Measurements from ENCODE around the gene IGF2BP2. TPM values are rescaled to one million over a fixed set of nuclear protein-coding genes. Genes with fewer than 3 reads are reported as not detected.

The IGF2BP2 gene
- total and polyA plus RNA-seq, 2 of the 8 experiments (the other 6 are each of a cell fraction or from before 2014, with no cell fraction given): 7.4 to 121 TPM

DNA sequence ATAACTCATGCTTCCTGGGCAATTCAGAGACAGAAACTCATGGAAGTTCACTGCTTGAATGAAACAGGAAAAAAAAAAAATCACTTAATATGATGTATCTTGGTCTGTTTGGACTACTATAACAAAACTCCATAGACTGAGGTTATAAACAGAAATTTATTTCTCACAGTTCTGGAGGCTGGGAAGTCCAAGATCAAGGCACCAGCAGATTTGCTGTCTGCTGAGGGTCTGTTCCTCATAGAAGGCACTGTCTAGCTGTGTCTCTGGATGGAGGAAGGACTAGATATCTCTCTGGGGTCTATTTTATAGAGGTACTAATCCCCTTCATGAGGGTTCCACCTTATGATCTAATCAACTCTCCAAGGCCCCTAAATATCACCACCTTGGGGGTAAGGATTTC, 119.3 kb downstream of the IGF2BP2 start:
- no peak overlapping the region for H3K14ac ChIP-seq (ENCODE audit: insufficient read length)
- POLR2A ChIA-PET (ENCODE audit: partially characterized antibody): interaction anchor here (1.0 kb wide), 1 partner anchor 12 kb away, joined by 3 read pairs; no protein-coding TSS in a partner anchor
- CTCF ChIA-PET (ENCODE audit: partially characterized antibody): interaction anchor here (0.6 kb wide), 1 partner anchor 1366 kb away, joined by 3 read pairs; no protein-coding TSS in a partner anchor
- TF ChIP-seq MAFK (IDR thresholded peaks at IDR 0.05; ENCODE audit: low read depth, low read length) (no peak), SRF (IDR thresholded peaks at IDR 0.05; ENCODE audit: low read depth, low read length) (no peak), SP2 (IDR thresholded peaks at IDR 0.05; ENCODE audit: low read length) (no peak), GABPA (IDR thresholded peaks at IDR 0.05; ENCODE audit: borderline replicate concordance, insufficient read depth, low read length) (no peak), TCF12 (IDR thresholded peaks at IDR 0.05; ENCODE audit: low read depth, low read length) (no peak)
- TF ChIP-seq, protein P1, sequence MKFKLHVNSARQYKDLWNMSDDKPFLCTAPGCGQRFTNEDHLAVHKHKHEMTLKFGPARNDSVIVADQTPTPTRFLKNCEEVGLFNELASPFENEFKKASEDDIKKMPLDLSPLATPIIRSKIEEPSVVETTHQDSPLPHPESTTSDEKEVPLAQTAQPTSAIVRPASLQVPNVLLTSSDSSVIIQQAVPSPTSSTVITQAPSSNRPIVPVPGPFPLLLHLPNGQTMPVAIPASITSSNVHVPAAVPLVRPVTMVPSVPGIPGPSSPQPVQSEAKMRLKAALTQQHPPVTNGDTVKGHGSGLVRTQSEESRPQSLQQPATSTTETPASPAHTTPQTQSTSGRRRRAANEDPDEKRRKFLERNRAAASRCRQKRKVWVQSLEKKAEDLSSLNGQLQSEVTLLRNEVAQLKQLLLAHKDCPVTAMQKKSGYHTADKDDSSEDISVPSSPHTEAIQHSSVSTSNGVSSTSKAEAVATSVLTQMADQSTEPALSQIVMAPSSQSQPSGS (IDR thresholded peaks at IDR 0.05; ENCODE audit: low read length): no peak

More for the DNA sequence above, 119.3 kb downstream of the IGF2BP2 start:
- Histone ChIP-seq H3K56ac (replicated peaks; ENCODE audit: insufficient read length, low read depth, low read length) (no peak overlapping the region), H4K91ac (replicated peaks; ENCODE audit: insufficient read length, low read length) (no peak overlapping the region), H2BK20ac (ENCODE audit: low read length) (no peak overlapping the region), H3K4ac (replicated peaks; ENCODE audit: insufficient read length, low read depth, low read length) (no peak overlapping the region), H3K27ac (ENCODE audit: low read depth, low read length) (no peak overlapping the region), H3K23me2 (ENCODE audit: low read depth, low read length) (no peaks in the 10 kb centered on the region), H4K5ac (ENCODE audit: insufficient read length, low read depth, low read length) (no peak overlapping the region), H2AFZ (ENCODE audit: low read length) (no peak overlapping the region), H2BK15ac (ENCODE audit: low read length) (no peak overlapping the region), H2AK5ac (ENCODE audit: low read depth, low read length) (no peak overlapping the region), H3K4me1 (replicated peaks in 1 of 4; ENCODE audit: control insufficient read depth in 3 of 4, insufficient read depth in 4 of 4, low read length in 3 of 4) (peaks cover 3 to 25% (median 18%) of the 10 kb centered on the region in 4 experiments), H3K79me2 (ENCODE audit: control insufficient read depth in 1 of 2, insufficient read depth in 2 of 2, low read length in 2 of 2) (peaks cover 0 to 94% of the 10 kb centered on the region in 2 experiments; a peak in 2 of 4 replicates), H2BK5ac (ENCODE audit: low read depth, low read length) (no peak overlapping the region), H3K18ac (ENCODE audit: extremely low read depth, low read length) (no peak overlapping the region), H3K4me2 (ENCODE audit: insufficient read depth in 1 of 2, low read depth in 2 of 2, low read length in 2 of 2) (no peak overlapping the region), H4K20me1 (replicated peaks in 1 of 2; ENCODE audit: control insufficient read depth in 1 of 2, insufficient read depth in 2 of 2, low read length in 2 of 2) (peaks cover 7 to 17% of the 10 kb centered on the region in 2 experiments), H2BK12ac (ENCODE audit: low read depth, low read length) (no peak overlapping the region), H2BK120ac (replicated peaks; ENCODE audit: low read depth, low read length) (no peak overlapping the region), H3K27me3 (replicated peaks in 1 of 4; ENCODE audit: control insufficient read depth in 3 of 4, extremely low read depth in 1 of 4, insufficient read depth in 3 of 4, low read length in 3 of 4) (no peaks in the 10 kb centered on the region), H3K79me1 (ENCODE audit: low read depth, low read length) (peaks cover 13% of the 10 kb centered on the region), H3K9me3 (ENCODE audit: insufficient read depth in 2 of 2, low read depth in 1 of 2, low read length in 1 of 2) (no peaks in the 10 kb centered on the region), H3K36me3 (ENCODE audit: control insufficient read depth in 2 of 4, insufficient read depth in 4 of 4, low read length in 3 of 4) (no peaks in the 10 kb centered on the region), H3K4me3 (ENCODE audit: extremely low read depth in 1 of 4, insufficient read depth in 2 of 4, low read depth in 3 of 4, low read length in 4 of 4) (no peak overlapping the region), H3K9ac (replicated peaks in 1 of 4; ENCODE audit: extremely low read depth in 1 of 4, low read depth in 3 of 4, low read length in 3 of 4) (no peak overlapping the region), H3K23ac (ENCODE audit: insufficient read length) (no peak overlapping the region), H4K8ac (ENCODE audit: extremely low read depth, insufficient read depth, low read length) (no peak overlapping the region)
- no peak for DNase-seq (ENCODE audit: low read depth in 1 of 2, low spot score in 2 of 2)
- FAIRE-seq: no peak

Measured in H1 (cell line).